ENCODE results near the gene SVIL.

GRCh38 chr10:29627201-29628132 lies 7.3 kb downstream of the SVIL start:
- TF ChIP-seq CTCF (IDR thresholded peaks at IDR 0.05) (no peak), POLR2A (IDR thresholded peaks at IDR 0.05; ENCODE audit: low read depth) (no peak), POLR2AphosphoS5 (IDR thresholded peaks at IDR 0.05) (peak in 1 of 2 donors; percentile 34), EP300 (IDR thresholded peaks at IDR 0.05) (no peak)

Measured in esophagus muscularis mucosa (tissue), 4 donors.